ENCODE results near the gene KCNJ9. TPM values are rescaled to one million over a fixed set of nuclear protein-coding genes. Genes with fewer than 3 reads are reported as not detected.

The KCNJ9 gene
- total RNA-seq = under 0.01 TPM in 1 of 2 replicates, not detected in the other

GRCh38 chr1:160081261-160081936 is at the start of gene KCNJ9:
KCNJ9 (plus strand) TSS chr1:160081538; CDS start chr1:160084031, 2,493 bp downstream.

DNA sequence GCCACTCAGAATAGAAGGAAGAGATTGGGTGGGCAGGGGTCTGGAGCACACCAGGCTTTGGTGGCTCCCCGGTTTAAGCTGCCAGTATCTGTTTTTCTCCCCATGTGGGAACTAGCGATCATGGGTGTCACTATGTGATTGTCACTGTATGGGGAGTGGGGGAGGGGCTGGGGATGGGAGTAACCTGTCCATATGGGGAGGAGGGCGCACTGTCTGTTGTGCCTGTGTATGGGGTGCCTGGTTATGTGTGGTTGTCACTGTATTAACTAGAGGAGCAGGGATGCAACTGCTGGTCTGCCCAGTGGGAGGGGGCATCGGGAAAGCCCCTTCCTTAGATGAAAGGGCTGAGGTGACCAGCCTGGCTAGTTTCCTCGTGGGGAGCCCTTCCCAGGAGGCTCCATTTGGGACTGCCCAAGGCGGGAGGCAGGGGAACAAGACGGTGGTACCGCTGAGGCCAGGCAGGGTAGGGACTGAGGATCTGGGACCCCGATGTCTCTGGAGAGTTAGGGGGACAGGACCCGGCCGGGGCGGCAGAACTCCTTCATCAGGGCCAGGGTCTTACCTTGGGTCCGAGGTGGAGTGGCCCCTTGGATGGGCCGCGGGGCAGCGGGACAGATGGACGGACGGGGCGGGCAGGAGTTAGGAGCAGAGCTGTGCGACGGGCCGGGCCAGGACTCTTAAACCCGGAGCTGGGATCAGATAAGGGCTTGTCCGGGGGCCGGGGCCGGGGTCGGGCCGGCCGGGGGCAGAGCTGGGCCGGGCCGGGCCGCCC is 11.7 kb upstream of the KCNJ9 start, which contains the start of gene KCNJ10:
KCNJ10 (minus strand) TSS at position 701 of the 772 bp plus-strand sequence. CDS start 27,628 bp downstream, outside the sequence.

GRCh38 chr1:160097911-160098851 is 16.8 kb downstream of the KCNJ9 start, which contains the start of gene IGSF8:
IGSF8 (minus strand) TSS chr1:160098619; CDS start chr1:160098472, 147 bp downstream.

GRCh38 chr1:160115545-160116282 is 34.4 kb downstream of the KCNJ9 start, which contains the start of gene ATP1A2:
ATP1A2 (plus strand) TSS chr1:160115759; CDS start chr1:160115862, 103 bp downstream.

Other genes starting within 250 kb of the KCNJ9 start
- not detected in 2 replicates for gene VSIG8, start 218.9 kb upstream of the KCNJ9 start, total RNA-seq
- 0.37 and 0.39 TPM in 2 replicates for gene CFAP45, start 181.4 kb upstream of the KCNJ9 start, total RNA-seq
- gene TAGLN2, start 156.0 kb upstream of the KCNJ9 start, total RNA-seq = 182 and 238 TPM in 2 replicates
- gene IGSF9, start 135.9 kb upstream of the KCNJ9 start, total RNA-seq = not detected in 2 replicates
- gene SLAMF9, start 127.3 kb upstream of the KCNJ9 start, total RNA-seq = not detected in 2 replicates
- gene PIGM, start 49.5 kb upstream of the KCNJ9 start, total RNA-seq = 5.1 and 6.6 TPM in 2 replicates
- gene KCNJ10, start 11.4 kb upstream of the KCNJ9 start, total RNA-seq = not detected in 2 replicates
- gene IGSF8, start 17.1 kb downstream of the KCNJ9 start, total RNA-seq = 11.5 and 14.3 TPM in 2 replicates
- gene ATP1A2, start 34.2 kb downstream of the KCNJ9 start, total RNA-seq = not detected in 2 replicates
- not detected in 2 replicates for gene ATP1A4, start 70.1 kb downstream of the KCNJ9 start, total RNA-seq
- gene CASQ1, start 109.0 kb downstream of the KCNJ9 start, total RNA-seq = not detected in 2 replicates
- 67.1 and 80.8 TPM in 2 replicates for gene PEA15, start 123.8 kb downstream of the KCNJ9 start, total RNA-seq
- gene DCAF8, start 181.0 kb downstream of the KCNJ9 start, total RNA-seq = 77.2 and 85.2 TPM in 2 replicates
- 54.4 and 58.8 TPM in 2 replicates for gene PEX19, start 203.6 kb downstream of the KCNJ9 start, total RNA-seq

Data from subcutaneous preadipocyte (primary cell).